GM21381 (cell line): ENCODE data around the gene TMEM117.
"Not testable (repeated sequence)": the region's sequence is repeated elsewhere in the genome, so short reads cannot be mapped to it uniquely, and the experiment has no call there.

Experiments used
- ATAC-seq: cut with Tn5 transposase; IDR thresholded peaks from one replicate; pipeline ENCODE4 v1.9.1; 2021; ENCODE audit warnings: mild to moderate bottlenecking, moderate library complexity; ENCODE audit not compliant: unreplicated experiment

The TMEM117 gene

GRCh38 chr12:44193281-44193680 is 357.4 kb downstream of the TMEM117 start:
- ATAC-seq = peak; percentile 92

GRCh38 chr12:44195719-44196118 is 359.8 kb downstream of the TMEM117 start:
- not testable (repeated sequence) for ATAC-seq

GRCh38 chr12:44206045-44206444 is 370.2 kb downstream of the TMEM117 start:
- no peak for ATAC-seq

- ATAC-seq = no peak
Observed at GRCh38 chr12:44217146-44217883, 381.4 kb downstream of the TMEM117 start.

GRCh38 chr12:44223736-44224135 is 387.9 kb downstream of the TMEM117 start:
- no peak for ATAC-seq

- no peak for ATAC-seq
Observed at GRCh38 chr12:44224399-44225148, 388.7 kb downstream of the TMEM117 start.

- ATAC-seq = no peak
Observed at GRCh38 chr12:44225149-44225510, 389.2 kb downstream of the TMEM117 start.

- no peak for ATAC-seq
Observed at GRCh38 chr12:44227616-44228015, 391.7 kb downstream of the TMEM117 start.

- no peak for ATAC-seq
Observed at GRCh38 chr12:44229846-44230245, 394.0 kb downstream of the TMEM117 start.

- no peak for ATAC-seq
Observed at GRCh38 chr12:44235674-44236073, 399.8 kb downstream of the TMEM117 start.

GRCh38 chr12:44240186-44240585 is 404.3 kb downstream of the TMEM117 start:
- no peak for ATAC-seq

GRCh38 chr12:44245932-44246331 is 410.1 kb downstream of the TMEM117 start:
- ATAC-seq = no peak

- ATAC-seq = no peak
Observed at GRCh38 chr12:44246482-44247105, 410.7 kb downstream of the TMEM117 start.

- no peak for ATAC-seq
Observed at GRCh38 chr12:44247588-44247987, 411.7 kb downstream of the TMEM117 start.

- no peak for ATAC-seq
Observed at GRCh38 chr12:44248436-44248835, 412.6 kb downstream of the TMEM117 start.

- ATAC-seq = not testable (repeated sequence)
Observed at GRCh38 chr12:44250440-44250839, 414.6 kb downstream of the TMEM117 start.

- no peak for ATAC-seq
Observed at GRCh38 chr12:44253338-44253856, 417.5 kb downstream of the TMEM117 start.

- ATAC-seq = no peak
Observed at GRCh38 chr12:44258246-44258645, 422.4 kb downstream of the TMEM117 start.

- ATAC-seq = no peak
Observed at GRCh38 chr12:44259890-44260289, 424.0 kb downstream of the TMEM117 start.

- ATAC-seq = no peak
Observed at GRCh38 chr12:44260581-44260980, 424.7 kb downstream of the TMEM117 start.

GRCh38 chr12:44285321-44285960 is 449.6 kb downstream of the TMEM117 start:
- ATAC-seq = no peak
